ENCODE data around the gene BPIFB6.

- TF ChIP-seq ZNF274 (IDR thresholded peaks at IDR 0.05; ENCODE audit: low read length) = no peak
- TF ChIP-seq ZNF274 (tag by site-specific recombination; IDR thresholded peaks at IDR 0.05; ENCODE audit: borderline replicate concordance) = no peak
- TF ChIP-seq CTCF (tag by site-specific recombination; IDR thresholded peaks at IDR 0.05) = no peak
- TF ChIP-seq ZNF114 (tag by site-specific recombination; IDR thresholded peaks at IDR 0.05) = no peak
- TF ChIP-seq KLF10 (tag by site-specific recombination; IDR thresholded peaks at IDR 0.05) = no peak
- no peak for TF ChIP-seq ZBTB7A (tag by site-specific recombination; IDR thresholded peaks at IDR 0.05; ENCODE audit: low read depth)
- no peak for TF ChIP-seq BCL11B (tag by site-specific recombination; IDR thresholded peaks at IDR 0.05; ENCODE audit: low read depth)
- TF ChIP-seq ZNF692 (tag by site-specific recombination; IDR thresholded peaks at IDR 0.05) = no peak
- TF ChIP-seq ZNF792 (tag by site-specific recombination; IDR thresholded peaks at IDR 0.05) = no peak
Measured at GRCh38 chr20:33070111-33071053, 38.9 kb downstream of the BPIFB6 start.
